SK-N-SH (cell line): ENCODE data around the gene ELANE.

Source experiments
- CTCF ChIP-seq: fragments of 200-600 bp; sonication (generic); IDR thresholded peaks from 2 replicates; pipeline ENCODE4 v1.6.1; 2017; ENCODE audit warnings: antibody characterized with exemption, mild to moderate bottlenecking, moderate library complexity
- EZH2phosphoT487 ChIP-seq: fragments of 200-600 bp; sonication (generic); IDR thresholded peaks from 2 replicates; pipeline ENCODE4 v1.6.1; 2017; ENCODE audit warnings: low read depth, mixed run types, mild to moderate bottlenecking, antibody characterized with exemption, moderate library complexity, borderline replicate concordance
- GABPA ChIP-seq: IDR thresholded peaks from 2 replicates; pipeline ENCODE4 v1.4.0; 2012; ENCODE audit warnings: low read depth, mild to moderate bottlenecking
- POLR2AphosphoS5 ChIP-seq: IDR thresholded peaks from 2 replicates; pipeline ENCODE4 v1.6.1; 2012; ENCODE audit warnings: low read depth, low read length
- USF1 ChIP-seq: IDR thresholded peaks from 2 replicates; pipeline ENCODE4 v1.4.0; 2012; ENCODE audit warnings: low read depth, borderline replicate concordance

DNA sequence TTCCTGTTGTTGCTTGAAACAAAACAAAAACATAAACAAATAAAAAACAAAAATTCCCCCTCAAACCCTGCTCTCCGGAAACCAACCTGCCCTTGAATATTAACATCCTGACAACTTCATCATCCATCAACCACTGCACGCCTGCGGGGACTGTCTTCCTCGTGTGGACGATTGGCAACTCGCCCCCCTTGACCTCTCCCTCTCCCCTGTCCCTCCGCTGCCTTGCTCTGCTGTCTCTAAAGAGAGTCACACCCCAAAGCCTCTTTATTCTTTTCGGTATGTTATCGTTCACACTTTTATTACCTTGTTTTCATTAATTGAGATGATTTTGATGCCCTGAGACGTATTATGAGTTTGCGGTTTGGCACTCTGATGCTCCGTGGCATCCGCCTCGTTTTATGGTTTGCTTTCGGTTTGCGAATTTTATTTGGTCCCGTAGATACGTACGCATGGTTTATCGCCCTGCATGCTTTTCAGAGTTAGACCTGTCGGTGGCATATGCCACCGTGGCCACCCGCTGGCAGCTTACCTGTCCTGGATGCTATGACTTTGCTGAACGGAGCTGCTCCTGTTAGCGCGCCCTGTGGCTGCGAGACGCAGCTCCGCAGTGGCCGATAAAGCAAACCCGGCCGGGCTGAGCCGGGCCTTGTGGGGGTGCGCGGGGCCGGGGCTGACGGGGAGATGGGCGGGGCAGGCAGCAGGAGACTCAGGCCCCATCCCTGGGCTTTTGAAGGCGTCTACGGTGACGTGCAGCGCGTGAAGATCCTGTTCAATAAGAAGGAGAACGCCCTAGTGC lies 44.3 kb upstream of the ELANE start:
- no peak for TF ChIP-seq CTCF
- TF ChIP-seq EZH2phosphoT487: no peak
- TF ChIP-seq USF1: no peak
- no peak for TF ChIP-seq GABPA
- no peak for TF ChIP-seq POLR2AphosphoS5
